Measurements from ENCODE around the gene PRMT5. TPM values are rescaled to one million over a fixed set of nuclear protein-coding genes. Genes with fewer than 3 reads are reported as not detected.
A peak's percentile ranks its signal among the peaks of the same experiment; 100 is the strongest.

The PRMT5 gene
- total RNA-seq, 3 donors from 2014 or later (not counting 1 experiment from before 2014, with no cell fraction given): 16.3 to 22.4 (median 18.5) TPM

- Mint-ChIP-seq H3K4me3 (peak overlapping the region; percentile 50), H3K36me3 (no peaks in the 10 kb centered on the region), H3K27ac (peak overlapping the region in 1 of 2 donors; percentile 33), H3K9me3 (no peaks in the 10 kb centered on the region), H3K27me3 (ENCODE audit: low read depth in 2 of 2) (peaks cover 0 to 3% of the 10 kb centered on the region in 2 donors), H3K4me1 (peaks cover 42 to 60% of the 10 kb centered on the region in 2 donors)
- Histone ChIP-seq H3K27ac (ENCODE audit: low read length) (no peak overlapping the region), H3K36me3 (ENCODE audit: control insufficient read depth, insufficient read depth, low read length) (no peaks in the 10 kb centered on the region), H3K4me1 (ENCODE audit: control insufficient read depth, insufficient read depth, low read length) (peaks cover 34% of the 10 kb centered on the region), H3K4me3 (ENCODE audit: low read length) (no peak overlapping the region), H3K27me3 (ENCODE audit: control insufficient read depth, insufficient read depth, low read length) (no peaks in the 10 kb centered on the region), H3K9me3 (ENCODE audit: control insufficient read depth, insufficient read depth, low read length) (no peaks in the 10 kb centered on the region)
- intact Hi-C loops (cut with micrococcal nuclease): no loop called here
- ATAC-seq (no peak), DNase-seq (no peak)
- WGBS (ENCODE audit: insufficient coverage): 86% methylated on average over 11 of the region's 11 CpGs
- TF ChIP-seq CTCF (IDR thresholded peaks at IDR 0.05): no peak
Observed at GRCh38 chr14:22884738-22885523, 44.2 kb downstream of the PRMT5 start.

- Mint-ChIP-seq H3K4me1 (peaks cover 36 to 64% of the 10 kb centered on the region in 2 donors), H3K4me3 (no peak overlapping the region), H3K27me3 (ENCODE audit: low read depth in 2 of 2) (peaks cover 0 to 3% of the 10 kb centered on the region in 2 donors), H3K9me3 (no peaks in the 10 kb centered on the region), H3K27ac (peak overlapping the region in 1 of 2 donors; percentile 1), H3K36me3 (no peaks in the 10 kb centered on the region)
- DNase-seq (no peak), ATAC-seq (no peak)
- no peak overlapping the region for H3K4me3 ChIP-seq (ENCODE audit: low read length)
- WGBS (ENCODE audit: insufficient coverage): 95% methylated on average over 6 of the region's 7 CpGs
- no peaks in the 10 kb centered on the region for H3K27me3 ChIP-seq (ENCODE audit: control insufficient read depth, insufficient read depth, low read length)
- no peak overlapping the region for H3K27ac ChIP-seq (ENCODE audit: low read length)
- peaks cover 3% of the 10 kb centered on the region for H3K36me3 ChIP-seq (ENCODE audit: control insufficient read depth, insufficient read depth, low read length)
- H3K9me3 ChIP-seq (ENCODE audit: control insufficient read depth, insufficient read depth, low read length): no peaks in the 10 kb centered on the region
- peaks cover 34% of the 10 kb centered on the region for H3K4me1 ChIP-seq (ENCODE audit: control insufficient read depth, insufficient read depth, low read length)
- intact Hi-C loops (cut with micrococcal nuclease): no loop called here
- no peak for TF ChIP-seq CTCF (IDR thresholded peaks at IDR 0.05)
Observed at GRCh38 chr14:22884076-22884737, 45.0 kb downstream of the PRMT5 start.

GRCh38 chr14:22883173-22883976 lies 45.8 kb downstream of the PRMT5 start, which contains the start of gene REM2:
REM2 (plus strand) TSS chr14:22883222; CDS start chr14:22883288, 66 bp downstream.
- no peaks in the 10 kb centered on the region for H3K9me3 Mint-ChIP-seq
- Histone ChIP-seq H3K27ac (ENCODE audit: low read length) (no peak within 1 kb of the TSS), H3K27me3 (ENCODE audit: control insufficient read depth, insufficient read depth, low read length) (no peaks in the 10 kb centered on the region), H3K36me3 (ENCODE audit: control insufficient read depth, insufficient read depth, low read length) (peaks cover 6% of the 10 kb centered on the region), H3K9me3 (ENCODE audit: control insufficient read depth, insufficient read depth, low read length) (no peaks in the 10 kb centered on the region), H3K4me1 (ENCODE audit: control insufficient read depth, insufficient read depth, low read length) (peaks cover 30% of the 10 kb centered on the region), H3K4me3 (ENCODE audit: low read length) (no peak within 1 kb of the TSS)
- no peak for TF ChIP-seq CTCF (IDR thresholded peaks at IDR 0.05)
- ATAC-seq (no peak), DNase-seq (no peak)
- H3K4me3 Mint-ChIP-seq: no peak within 1 kb of the TSS
- peak within 1 kb of the TSS in 1 of 2 donors; percentile 45 for H3K27ac Mint-ChIP-seq
- H3K4me1 Mint-ChIP-seq: peaks cover 36 to 66% of the 10 kb centered on the region in 2 donors
- peaks cover 0 to 3% of the 10 kb centered on the region in 2 donors for H3K27me3 Mint-ChIP-seq (ENCODE audit: low read depth in 2 of 2)
- 83% methylated on average over 14 of the region's 15 CpGs for WGBS (ENCODE audit: insufficient coverage)
- intact Hi-C loops (cut with micrococcal nuclease): no loop called here
- no peaks in the 10 kb centered on the region for H3K36me3 Mint-ChIP-seq
